HG03039 (cell line): ENCODE measurements around the gene PRKG2.
"Not testable (repeated sequence)": the region's sequence is repeated elsewhere in the genome, so short reads cannot be mapped to it uniquely, and the experiment has no call there.

Source experiments
- ATAC-seq: cut with Tn5 transposase; IDR thresholded peaks from one replicate; pipeline ENCODE4 v1.9.1; 2021; ENCODE audit warnings: mild to moderate bottlenecking, moderate library complexity; ENCODE audit not compliant: unreplicated experiment

The PRKG2 gene

GRCh38 chr4:81214881-81215868, at the start of gene PRKG2:
Gene PRKG2 (minus strand): TSS chr4:81215222. CDS start chr4:81205047, 10,175 bp downstream.
- ATAC-seq, result no peak

- ATAC-seq, result no peak
Observed at GRCh38 chr4:81260443-81261101, 45.5 kb upstream of the PRKG2 start.

- ATAC-seq, result no peak
Observed at GRCh38 chr4:81258841-81259550, 44.0 kb upstream of the PRKG2 start.

- no peak for ATAC-seq
Observed at GRCh38 chr4:81257816-81258215, 42.8 kb upstream of the PRKG2 start.

- ATAC-seq, result no peak
Observed at GRCh38 chr4:81257021-81257420, 42.0 kb upstream of the PRKG2 start.

- no peak for ATAC-seq
Observed at GRCh38 chr4:81256059-81256970, 41.3 kb upstream of the PRKG2 start.

GRCh38 chr4:81255524-81255923, 40.5 kb upstream of the PRKG2 start:
- ATAC-seq, result no peak

- no peak for ATAC-seq
Observed at GRCh38 chr4:81250430-81250829, 35.4 kb upstream of the PRKG2 start.

- ATAC-seq, result no peak
Observed at GRCh38 chr4:81245218-81246009, 30.4 kb upstream of the PRKG2 start.

- ATAC-seq, result no peak
Observed at GRCh38 chr4:81237791-81238190, 22.8 kb upstream of the PRKG2 start.

GRCh38 chr4:81235982-81236749, 21.1 kb upstream of the PRKG2 start:
- ATAC-seq, result no peak

GRCh38 chr4:81227968-81228367, 12.9 kb upstream of the PRKG2 start:
- no peak for ATAC-seq

GRCh38 chr4:81227138-81227537, 12.1 kb upstream of the PRKG2 start:
- ATAC-seq, result no peak

- ATAC-seq, result no peak
Observed at GRCh38 chr4:81225252-81225651, 10.2 kb upstream of the PRKG2 start.

- not testable (repeated sequence) for ATAC-seq
Observed at GRCh38 chr4:81222082-81222472, 7.1 kb upstream of the PRKG2 start.

- no peak for ATAC-seq
Observed at GRCh38 chr4:81221303-81222081, 6.5 kb upstream of the PRKG2 start.

- no peak for ATAC-seq
Observed at GRCh38 chr4:81220271-81220670, 5.2 kb upstream of the PRKG2 start.

- ATAC-seq, result no peak
Observed at GRCh38 chr4:81218206-81218605, 3.2 kb upstream of the PRKG2 start.
